HuH-7 (cell line): Measurements from ENCODE around the gene PDPK1.
"Not testable (repeated sequence)": the region's sequence is repeated elsewhere in the genome, so short reads cannot be mapped to it uniquely, and the experiment has no call there.

Source experiments
- DNase-seq: peaks from one replicate; pipeline ENCODE4 v3.0.0; 2011; ENCODE audit warnings: low spot score

Gene PDPK1

GRCh38 chr16:2523801-2524231 is 14.0 kb upstream of the PDPK1 start:
- DNase-seq: no peak

GRCh38 chr16:2524339-2524938 is 13.4 kb upstream of the PDPK1 start:
- DNase-seq: peak; percentile 83

- no peak for DNase-seq
These were observed 11.7 kb upstream of the PDPK1 start for GRCh38 chr16:2526135-2526534.

GRCh38 chr16:2527071-2527783 is 10.6 kb upstream of the PDPK1 start:
- DNase-seq: no peak

- DNase-seq: no peak
These were observed 10.1 kb upstream of the PDPK1 start for GRCh38 chr16:2527784-2528100.

GRCh38 chr16:2528161-2529060 is 9.4 kb upstream of the PDPK1 start:
- DNase-seq: no peak

GRCh38 chr16:2529061-2529931 is 8.5 kb upstream of the PDPK1 start:
- DNase-seq: no peak

GRCh38 chr16:2529961-2530628 is 7.7 kb upstream of the PDPK1 start:
- DNase-seq: no peak

- no peak for DNase-seq
These were observed 7.0 kb upstream of the PDPK1 start for GRCh38 chr16:2530629-2531318.

GRCh38 chr16:2531371-2531695 is 6.5 kb upstream of the PDPK1 start, which contains the start of gene CEMP1:
Gene CEMP1 (minus strand): TSS chr16:2531408. CDS start chr16:2531073, 335 bp downstream.
- DNase-seq: no peak

GRCh38 chr16:2531696-2532493 is 5.9 kb upstream of the PDPK1 start:
- peak; percentile 96 for DNase-seq

- DNase-seq: peak; percentile 81
These were observed 5.2 kb upstream of the PDPK1 start for GRCh38 chr16:2532494-2533141.

- not testable (repeated sequence) for DNase-seq
These were observed 4.6 kb upstream of the PDPK1 start for GRCh38 chr16:2533142-2533755.

- DNase-seq: no peak
These were observed 3.9 kb upstream of the PDPK1 start for GRCh38 chr16:2533912-2534311.

GRCh38 chr16:2534335-2534734 is 3.5 kb upstream of the PDPK1 start:
- not testable (repeated sequence) for DNase-seq

- no peak for DNase-seq
These were observed 2.2 kb upstream of the PDPK1 start for GRCh38 chr16:2535625-2536013.

GRCh38 chr16:2539192-2539844 is 1.5 kb downstream of the PDPK1 start:
- DNase-seq: not testable (repeated sequence)

- not testable (repeated sequence) for DNase-seq
These were observed 2.1 kb downstream of the PDPK1 start for GRCh38 chr16:2539845-2540458.
